Right cardiac atrium (tissue), 5 donors: ENCODE results near the gene FDXACB1. TPM values are rescaled to one million over a fixed set of nuclear protein-coding genes. Genes with fewer than 3 reads are reported as not detected.

Source experiments
- ATAC-seq, 2 donors: fragments of 200-7000 bp; cut with Tn5 transposase; one replicate each; pipeline versions ENCODE4 v1.8.0 to v1.9.1; 2020; ENCODE audit warnings: moderate library complexity in 2 of 2, mild to moderate bottlenecking in 1 of 2
- DNase-seq, 3 donors: peaks; one replicate each; pipeline ENCODE4 v3.0.0-alpha.2; 2020
- H3K27ac ChIP-seq: one replicate; pipeline ENCODE4 v1.5.1; 2013; ENCODE audit warnings: mild to moderate bottlenecking, low read length, control low read depth, moderate library complexity
- H3K27me3 ChIP-seq: one replicate; pipeline ENCODE4 v1.6.1; 2013; ENCODE audit not compliant: control insufficient read depth, insufficient read depth
- H3K4me1 ChIP-seq: one replicate; pipeline ENCODE4 v1.6.1; 2013; ENCODE audit warnings: low read length; ENCODE audit not compliant: control insufficient read depth, insufficient read depth
- H3K4me3 ChIP-seq: one replicate; pipeline ENCODE4 v1.5.1; 2013; ENCODE audit warnings: low read length, control low read depth
- H3K9me3 ChIP-seq: one replicate; pipeline ENCODE4 v1.6.1; 2013; ENCODE audit warnings: low read length; ENCODE audit not compliant: control insufficient read depth
- WGBS: extraction: QIAGEN DNeasy Blood & Tissue Kit; methylation state at CpG from one replicate; pipeline ENCODE4 v1.1.7; 2013; 5-methylcytosine and 5-hydroxymethylcytosine counted together
- intact Hi-C, 4 donors: fragments of 100-400 bp; cut with DNase I; formaldehyde crosslinking; loops; one replicate each; pipeline versions ENCODE4 v1.11.0 to v1.14.0; 2022 to 2023
- polyA plus RNA-seq: library from polyadenylated mRNA; stranded (reverse); fragments of 200-250 nt; gene quantifications from one replicate; pipeline ENCODE4 v1.2.3, GENCODE V29; 2013
- total RNA-seq, 4 donors: library from RNA; stranded (reverse); fragmentation: NEBNext Ultra II Directional; extraction: Animal tissue kit (Norgen Biotek cat#: 25700); gene quantifications; one replicate each; pipeline ENCODE4 v1.2.1, GENCODE V29; 2021
- donor health status: healthy with polysubstance abuse.
- donor health status: DM: no; HTN: yes; CAD: no.
- donor health status: DM: no; HTN: no; CAD: no.
- donor health status: DM: no; HTN: yes; CAD: no; lungs with severe emphysema.
- donor health status: DM: yes; HTN: yes; CAD: no.

Gene FDXACB1
- total and polyA plus RNA-seq, 5 donors: 1.1 to 1.7 (median 1.6) TPM

DNA sequence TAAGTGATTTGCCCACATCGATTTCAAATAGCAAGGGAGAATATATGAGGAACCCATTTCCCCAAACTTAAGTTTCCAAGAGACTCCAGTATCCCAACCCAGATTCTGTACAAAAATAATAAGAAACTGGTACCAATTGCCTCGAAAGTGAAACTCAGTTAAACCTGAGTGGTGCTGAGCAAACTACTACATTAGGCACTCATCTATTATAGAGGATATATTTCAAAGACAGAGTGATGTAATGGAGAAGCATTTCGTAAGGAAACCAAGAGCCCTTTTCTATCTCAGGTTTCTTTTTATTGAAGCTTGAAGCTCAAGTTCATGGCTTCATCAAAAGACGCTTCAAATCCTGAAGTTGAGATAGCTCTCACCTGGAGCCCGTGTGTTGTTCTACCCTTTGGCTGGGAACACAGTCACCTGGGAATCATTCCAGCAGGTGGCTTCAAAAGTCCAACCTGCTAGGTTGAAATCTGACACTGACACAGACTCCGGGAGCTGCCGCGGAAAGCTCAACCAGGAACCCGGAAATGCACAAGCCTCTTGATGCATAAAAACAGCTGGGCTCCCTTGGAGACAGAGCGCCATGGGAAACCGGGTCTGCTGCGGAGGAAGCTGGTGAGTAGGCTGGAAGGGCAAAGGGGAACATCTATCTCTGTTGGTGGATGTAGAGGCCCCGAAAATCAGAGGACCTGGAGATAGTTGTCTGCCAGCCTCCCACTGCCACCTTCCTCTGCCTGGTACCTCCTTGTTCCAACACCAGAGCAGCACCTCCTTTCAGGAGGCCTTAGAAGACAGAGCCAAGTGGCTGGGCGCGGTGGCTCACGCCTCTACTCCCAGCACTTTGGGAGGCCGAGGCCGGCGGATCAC is 39.7 kb upstream of the FDXACB1 start, which contains the start of gene C11orf52:
Gene C11orf52, plus strand, starts transcription at position 524 of the 867 bp plus-strand sequence. Its CDS starts 60 bp downstream, at position 584.
- Histone ChIP-seq H3K4me1 (peaks cover 4% of the 10 kb centered on the region), H3K27ac (peak within 1 kb of the TSS; percentile 77), H3K27me3 (no peaks in the 10 kb centered on the region), H3K4me3 (no peak within 1 kb of the TSS), H3K9me3 (no peaks in the 10 kb centered on the region)
- WGBS: 52% methylated on average over 19 of the region's 19 CpGs
- intact Hi-C loops: no loop called here
- DNase-seq (peak in 1 of 3 donors; percentile 70), ATAC-seq (peak in 1 of 2 donors; percentile 30)

DNA sequence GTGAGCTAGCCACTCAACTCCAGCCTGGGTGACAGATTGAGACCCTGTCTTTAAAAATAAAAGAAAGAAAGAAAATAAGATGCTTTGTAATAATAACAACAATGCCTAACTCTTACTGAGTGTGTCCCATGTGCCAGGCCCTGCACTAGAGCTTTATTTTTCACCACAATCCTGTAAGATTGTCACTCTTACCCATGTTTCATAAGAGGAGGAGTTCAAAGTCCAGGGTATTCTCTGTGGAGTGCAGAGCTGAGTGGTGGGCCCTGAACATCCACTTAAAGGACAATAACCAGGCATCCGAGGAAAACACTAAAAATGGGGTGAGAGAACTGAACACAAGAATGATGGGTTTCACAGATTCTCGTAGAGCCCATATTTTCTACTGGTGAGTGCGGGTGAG is 38.8 kb upstream of the FDXACB1 start:
- no peak for DNase-seq
- Histone ChIP-seq H3K4me1 (peaks cover 4% of the 10 kb centered on the region), H3K4me3 (no peak overlapping the region), H3K27me3 (no peaks in the 10 kb centered on the region), H3K27ac (no peak overlapping the region), H3K9me3 (no peaks in the 10 kb centered on the region)
- no peak for ATAC-seq
- intact Hi-C loops: no loop called here
- WGBS: 88% methylated on average over 3 of the region's 3 CpGs

DNA sequence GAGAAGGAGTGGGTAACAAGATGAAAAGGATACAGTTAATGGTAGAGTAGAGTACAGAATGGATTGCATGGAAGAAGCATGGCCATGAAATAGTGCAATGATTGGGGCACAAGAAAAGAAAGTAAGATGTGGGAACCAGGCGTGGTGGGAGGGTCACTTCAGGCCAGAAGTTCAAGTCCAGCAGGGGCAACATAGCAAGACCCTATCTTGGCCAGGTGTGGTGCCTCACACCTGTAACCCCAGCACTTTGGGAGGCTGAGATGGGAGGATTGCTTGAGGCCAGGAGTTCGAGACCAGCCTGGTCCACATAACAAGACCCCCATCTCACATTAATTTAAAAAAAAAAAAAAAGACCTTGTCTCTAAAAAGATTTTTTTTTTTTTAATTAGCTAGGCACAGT is 38.3 kb upstream of the FDXACB1 start:
- no peak overlapping the region for H3K27ac ChIP-seq
- WGBS: 94% methylated on average over 2 of the region's 2 CpGs

DNA sequence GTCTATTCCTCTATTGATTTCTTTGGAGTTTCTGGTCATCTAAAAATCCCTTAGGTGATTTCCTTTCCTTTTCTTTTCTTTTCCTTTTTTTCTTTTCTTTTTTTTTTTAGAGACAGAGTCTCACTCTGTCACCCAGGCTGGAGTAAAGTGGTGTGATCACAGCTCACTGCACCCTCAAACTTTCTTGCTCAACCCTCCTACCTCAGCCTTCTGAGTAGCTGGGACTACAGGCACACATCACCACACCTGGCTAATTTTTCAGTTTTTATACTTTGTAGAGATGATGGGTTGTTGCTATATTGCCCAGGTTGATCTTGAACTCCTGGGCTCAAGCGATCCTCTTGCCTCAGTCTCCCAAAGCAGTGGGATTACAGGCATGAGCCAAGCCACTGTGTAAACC is 37.8 kb upstream of the FDXACB1 start:
- DNase-seq (no peak), ATAC-seq (no peak)
- Histone ChIP-seq H3K4me1 (peaks cover 4% of the 10 kb centered on the region), H3K4me3 (no peak overlapping the region), H3K27ac (no peak overlapping the region), H3K9me3 (no peaks in the 10 kb centered on the region), H3K27me3 (no peaks in the 10 kb centered on the region)
- WGBS: 96% methylated on average over 1 of the region's 1 CpG
- intact Hi-C loops: no loop called here

More for the DNA sequence above, 38.3 kb upstream of the FDXACB1 start:
- Histone ChIP-seq H3K4me3 (no peak overlapping the region), H3K9me3 (no peaks in the 10 kb centered on the region), H3K4me1 (peaks cover 4% of the 10 kb centered on the region), H3K27me3 (no peaks in the 10 kb centered on the region)
- DNase-seq (no peak), ATAC-seq (no peak)
- intact Hi-C loops: no loop called here

DNA sequence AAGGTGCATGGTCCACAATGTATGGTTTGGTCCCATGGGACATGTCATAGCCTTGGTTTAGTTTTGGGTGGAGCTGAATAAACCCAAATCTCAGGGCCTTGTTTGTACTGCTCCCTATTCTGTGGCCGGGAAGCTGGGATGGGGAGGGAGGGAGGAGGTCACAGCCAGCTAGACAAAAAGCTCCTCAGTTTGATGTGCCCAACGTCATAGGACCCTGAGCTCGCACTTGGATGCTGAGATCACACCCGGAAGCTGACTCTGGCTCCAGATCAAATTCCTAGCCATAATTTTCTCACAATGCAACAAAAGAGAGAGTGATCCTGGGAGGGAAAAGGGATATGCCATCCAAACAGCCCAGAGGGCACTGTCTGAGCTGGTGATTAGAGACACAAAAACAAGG is 35.0 kb upstream of the FDXACB1 start:
- H3K27ac ChIP-seq: peak overlapping the region; percentile 100
- peak; percentile 49 to 61 for ATAC-seq

DNA sequence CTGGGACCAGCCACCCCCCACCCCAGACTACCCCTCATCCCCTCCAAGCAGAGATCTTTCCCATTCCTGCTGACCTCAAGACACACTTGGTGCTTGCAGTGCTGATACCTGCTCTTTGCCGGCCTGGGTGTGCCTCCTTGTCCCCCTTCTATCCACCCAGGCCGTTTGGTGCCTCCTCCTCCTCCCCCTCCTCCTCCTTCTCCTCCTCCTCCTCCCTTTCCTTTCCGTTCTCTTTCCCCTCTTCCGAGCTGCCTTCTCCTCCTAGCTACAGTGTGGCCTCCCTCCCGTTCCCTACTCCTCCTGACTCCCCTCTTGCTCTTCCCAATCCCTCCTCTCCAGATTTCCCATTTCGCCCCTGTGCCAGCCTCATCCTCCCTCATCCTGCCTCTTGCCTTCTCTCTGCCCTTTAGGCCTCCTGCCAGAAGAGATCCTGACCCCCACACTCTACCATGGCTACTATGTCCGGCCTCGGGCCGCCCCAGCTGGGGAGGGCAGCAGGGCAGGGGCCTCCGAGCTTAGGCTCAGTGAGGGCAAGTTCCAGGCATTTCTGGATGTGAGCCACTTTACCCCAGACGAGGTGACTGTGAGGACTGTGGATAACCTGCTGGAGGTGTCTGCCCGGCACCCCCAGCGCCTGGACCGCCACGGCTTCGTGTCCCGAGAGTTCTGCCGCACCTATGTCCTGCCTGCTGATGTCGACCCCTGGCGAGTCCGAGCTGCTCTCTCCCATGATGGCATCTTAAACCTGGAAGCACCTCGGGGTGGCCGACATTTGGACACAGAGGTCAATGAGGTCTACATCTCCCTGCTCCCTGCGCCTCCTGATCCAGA is 34.3 kb upstream of the FDXACB1 start:
- ATAC-seq (peak; percentile 19 to 28), DNase-seq (peak; percentile 40 to 83 (median 75))
- H3K27me3 ChIP-seq: no peaks in the 10 kb centered on the region
- WGBS: 25% methylated on average over 24 of the region's 24 CpGs
- H3K4me3 ChIP-seq: peak overlapping the region; percentile 55
- peak overlapping the region; percentile 100 for H3K27ac ChIP-seq
- H3K4me1 ChIP-seq: no peaks in the 10 kb centered on the region
- H3K9me3 ChIP-seq: no peaks in the 10 kb centered on the region
- intact Hi-C loops: loop anchor here in 1 of 4 donors (5.0 kb wide), 1 partner anchor 36 kb away; the partner anchor contains the start of genes CFAP68 and FDXACB1

More for the DNA sequence above, 35.0 kb upstream of the FDXACB1 start:
- peak; percentile 80 to 84 (median 80) for DNase-seq
- peaks cover 4% of the 10 kb centered on the region for H3K4me1 ChIP-seq
- H3K9me3 ChIP-seq: no peaks in the 10 kb centered on the region
- 16% methylated on average over 4 of the region's 4 CpGs for WGBS
- no peaks in the 10 kb centered on the region for H3K27me3 ChIP-seq
- intact Hi-C loops: loop anchor here in 1 of 4 donors (5.0 kb wide), 1 partner anchor 37 kb away; the partner anchor contains the start of genes CFAP68 and FDXACB1
- peak overlapping the region; percentile 55 for H3K4me3 ChIP-seq

DNA sequence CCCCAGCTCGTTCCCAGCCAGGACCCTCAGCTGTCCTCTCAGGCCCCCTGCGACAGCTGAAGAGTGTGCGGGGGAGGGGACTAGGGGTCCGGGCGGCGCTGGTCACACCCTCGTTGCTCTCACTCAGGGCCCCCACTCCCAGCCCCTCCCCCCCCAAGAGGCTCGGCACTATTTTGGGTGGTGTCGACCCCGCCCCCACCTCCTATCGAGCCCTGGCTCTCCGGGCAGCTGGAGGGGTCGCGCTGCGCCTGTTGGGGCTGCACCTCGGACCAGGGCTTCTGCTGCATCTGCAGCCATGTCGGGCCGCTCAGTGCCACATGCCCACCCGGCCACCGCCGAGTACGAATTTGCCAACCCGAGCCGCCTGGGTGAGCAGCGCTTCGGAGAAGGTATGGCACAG is 33.6 kb upstream of the FDXACB1 start, which contains the start of gene HSPB2:
Gene HSPB2, plus strand, starts transcription at position 200 of the 400 bp plus-strand sequence. Its CDS starts 96 bp downstream, at position 296.
- intact Hi-C loops: loop anchor here in 1 of 4 donors (5.0 kb wide), 1 partner anchor 35 kb away; the partner anchor contains the start of genes CFAP68 and FDXACB1
- no peaks in the 10 kb centered on the region for H3K4me1 ChIP-seq

DNA sequence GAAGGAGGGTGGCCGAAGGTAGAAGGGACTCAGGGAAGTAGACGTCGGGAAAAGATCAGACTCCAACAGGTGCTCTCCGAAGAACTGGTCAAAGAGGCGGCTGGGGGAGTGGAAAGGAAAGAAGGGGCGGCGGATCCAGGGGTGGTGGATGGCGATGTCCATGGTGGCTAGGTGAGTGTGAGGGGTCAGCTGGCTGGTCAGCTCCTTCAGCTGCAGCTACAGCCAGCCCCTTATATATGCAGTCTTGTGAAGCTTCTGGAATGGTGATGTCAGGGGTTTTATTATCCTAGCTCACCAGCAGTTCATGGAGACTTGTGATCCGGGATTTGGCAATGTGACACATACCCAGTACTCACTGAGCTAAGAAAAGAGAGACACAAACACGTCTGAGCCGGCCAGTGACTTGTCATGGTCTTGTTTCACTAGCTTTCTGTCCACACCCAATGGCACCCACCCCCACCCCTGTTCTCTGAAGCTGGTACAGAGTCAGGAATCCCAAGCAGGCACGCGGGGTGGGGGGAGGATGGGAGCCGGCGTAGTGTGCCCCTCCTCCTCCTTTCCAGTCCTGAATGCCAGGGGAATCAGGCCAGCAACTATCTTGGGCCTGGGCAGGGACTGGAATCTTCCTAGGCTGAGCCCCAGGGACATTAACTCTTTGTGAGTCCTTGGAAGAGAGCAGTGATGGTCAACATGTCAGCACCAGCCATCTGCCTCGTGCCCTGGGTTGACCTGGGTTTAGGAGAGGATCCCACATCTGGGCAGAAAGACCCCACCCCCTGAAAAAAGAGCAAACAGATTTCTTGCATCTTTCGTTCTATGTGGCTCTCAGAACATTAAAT is 32.8 kb upstream of the FDXACB1 start, which contains the start of gene CRYAB:
Gene CRYAB, minus strand, starts transcription at position 208 of the 839 bp plus-strand sequence. Its CDS starts 46 bp downstream, at position 162.
- WGBS: 23% methylated on average over 17 of the region's 17 CpGs
- Histone ChIP-seq H3K9me3 (no peaks in the 10 kb centered on the region), H3K27me3 (no peaks in the 10 kb centered on the region), H3K27ac (peak within 1 kb of the TSS; percentile 96), H3K4me3 (peak within 1 kb of the TSS; percentile 87), H3K4me1 (no peaks in the 10 kb centered on the region)
- DNase-seq (peak; percentile 91 to 96 (median 95)), ATAC-seq (peak; percentile 85 to 87)
- intact Hi-C loops: loop anchor here in 1 of 4 donors (5.0 kb wide), 1 partner anchor 34 kb away; the partner anchor contains the start of genes CFAP68 and FDXACB1

More for the DNA sequence above, 33.6 kb upstream of the FDXACB1 start, which contains the start of gene HSPB2:
- peak within 1 kb of the TSS; percentile 100 for H3K27ac ChIP-seq
- H3K4me3 ChIP-seq: peak within 1 kb of the TSS; percentile 87
- ATAC-seq (peak; percentile 23 to 38), DNase-seq (peak; percentile 60 to 89 (median 84))
- WGBS: 4% methylated on average over 26 of the region's 26 CpGs
- H3K27me3 ChIP-seq: no peaks in the 10 kb centered on the region
- H3K9me3 ChIP-seq: no peaks in the 10 kb centered on the region

DNA sequence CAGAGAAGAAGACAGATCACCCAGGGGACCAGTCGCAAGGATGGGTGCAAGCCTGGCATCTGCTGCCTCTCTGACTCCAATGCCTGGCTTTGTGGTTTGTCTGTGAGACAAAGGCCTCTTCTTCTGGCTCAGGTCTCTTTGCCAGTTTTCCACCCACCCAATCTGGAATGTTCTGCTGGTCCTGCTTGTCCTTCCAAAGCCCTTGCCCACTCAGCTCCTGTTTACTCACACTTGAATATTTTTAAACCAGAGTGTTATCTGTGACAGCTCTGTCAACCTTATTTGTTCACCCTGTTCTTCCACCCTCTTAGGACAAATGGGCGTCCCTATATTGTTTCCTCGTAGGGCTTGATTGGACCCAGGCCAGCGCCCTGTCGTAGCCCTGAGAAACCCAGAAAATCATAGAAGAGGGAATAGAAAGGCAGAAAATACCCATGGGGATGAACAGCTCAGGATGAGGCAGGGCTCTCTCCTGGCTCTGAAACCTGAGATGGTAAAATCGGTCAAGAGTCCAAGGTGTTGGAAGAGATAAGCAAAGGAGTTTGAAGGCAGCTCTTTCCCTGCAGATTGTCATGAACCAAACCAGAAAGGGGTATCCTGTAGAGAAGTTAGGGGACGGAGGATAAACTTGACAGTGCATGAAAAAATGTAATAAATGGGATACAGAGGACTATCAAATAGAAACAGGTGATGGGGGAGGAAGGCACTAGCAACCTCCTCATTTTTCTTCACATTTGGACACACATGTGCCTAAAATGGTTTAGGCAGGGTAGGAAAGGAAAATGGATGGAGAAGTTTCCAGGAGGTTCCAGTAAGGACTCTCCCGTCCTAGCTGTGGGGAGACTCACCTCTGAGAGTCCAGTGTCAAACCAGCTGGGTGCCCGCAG is 32.0 kb upstream of the FDXACB1 start:
- Histone ChIP-seq H3K27ac (peak overlapping the region; percentile 96), H3K9me3 (no peaks in the 10 kb centered on the region), H3K4me1 (no peaks in the 10 kb centered on the region), H3K27me3 (no peaks in the 10 kb centered on the region), H3K4me3 (peak overlapping the region; percentile 87)
- WGBS: 35% methylated on average over 9 of the region's 9 CpGs
- intact Hi-C loops: loop anchor here in 1 of 4 donors (5.0 kb wide), 1 partner anchor 34 kb away; the partner anchor contains the start of genes CFAP68 and FDXACB1
- DNase-seq: peak in 2 of 3 donors; percentile 64 to 78
- ATAC-seq: peak; percentile 8 to 34
